Panc1 (cell line): Measurements from ENCODE around the gene CCDC116. TPM values are rescaled to one million over a fixed set of nuclear protein-coding genes. Genes with fewer than 3 reads are reported as not detected.

ENCODE experiments used
- ATAC-seq: fragments of 200-7000 bp; cut with Tn5 transposase; 2 replicates; pipeline ENCODE4 v1.9.1; 2020; ENCODE audit warnings: mild to moderate bottlenecking, moderate library complexity
- BruUV-seq: library from RNA; stranded (reverse); fragments of 400-500 nt; replicated peaks from 2 replicates; lab custom pipeline; 2021; lab: Mats Ljungman, UMichigan
- CTCF ChIA-PET: fragments of 300-600 bp; sonication (Branson Sonifier 250); formaldehyde crosslinking; loops from one replicate; lab custom pipeline; 2022; ENCODE audit warnings: antibody characterized with exemption; lab: Charles Lee
- POLR2A ChIA-PET: fragments of 300-600 bp; sonication (Branson Sonifier 250); formaldehyde crosslinking; loops from one replicate; lab custom pipeline; 2022; ENCODE audit warnings: antibody characterized with exemption; lab: Charles Lee
- DNase-seq: peaks from one replicate; pipeline ENCODE4 v3.0.0-alpha.2; 2010; ENCODE audit warnings: low read depth, low spot score
- H3K27ac ChIP-seq: 2 replicates; pipeline ENCODE4 v1.5.1; 2011; ENCODE audit warnings: mild to moderate bottlenecking, low read length, inconsistent platforms
- H3K27me3 ChIP-seq: fragments of 200-500 bp; sonication (Bioruptor generic); 2 replicates; pipeline ENCODE4 v1.6.0; 2014; ENCODE audit warnings: low read length, inconsistent platforms; ENCODE audit not compliant: control insufficient read depth, insufficient read depth
- H3K36me3 ChIP-seq: fragments of 200-500 bp; sonication (Bioruptor generic); 2 replicates; pipeline ENCODE4 v1.5.1; 2014; ENCODE audit warnings: inconsistent platforms, mild to moderate bottlenecking, low read length, moderate library complexity; ENCODE audit not compliant: control insufficient read depth, insufficient read depth
- H3K4me1 ChIP-seq: 2 replicates; pipeline ENCODE4 v1.5.1; 2011; ENCODE audit warnings: inconsistent platforms, mild to moderate bottlenecking, low read length, moderate library complexity; ENCODE audit not compliant: control insufficient read depth, insufficient read depth
- H3K4me3 ChIP-seq, 2 experiments: 2 replicates each; pipeline ENCODE4 v1.5.1; 2011 to 2012; ENCODE audit warnings: low read depth in 2 of 2, low read length in 2 of 2, mild to moderate bottlenecking in 2 of 2, inconsistent platforms in 1 of 2, moderate library complexity in 1 of 2
- H3K9me3 ChIP-seq: fragments of 200-500 bp; sonication (Bioruptor generic); 2 replicates; pipeline ENCODE4 v1.5.1; 2014; ENCODE audit warnings: low read depth, mild to moderate bottlenecking, inconsistent platforms, low read length, moderate library complexity; ENCODE audit not compliant: control insufficient read depth, insufficient read depth
- CTCF ChIP-seq: fragments of 450-650 bp; IDR thresholded peaks from 2 replicates; pipeline ENCODE4 v1.5.1; 2017; ENCODE audit warnings: mild to moderate bottlenecking
- POLR2AphosphoS5 ChIP-seq: IDR thresholded peaks from 2 replicates; pipeline ENCODE4 v1.6.1; 2012; ENCODE audit warnings: mild to moderate bottlenecking, low read depth, low read length, moderate library complexity
- REST ChIP-seq, 2 experiments: IDR thresholded peaks; 2 replicates each; pipeline ENCODE4 v1.6.1; 2011 to 2012; ENCODE audit warnings: low read depth in 2 of 2, control low read depth in 1 of 2, low read length in 1 of 2, mild to moderate bottlenecking in 1 of 2, moderate library complexity in 1 of 2; ENCODE audit not compliant: insufficient read depth in 1 of 2
- SIN3A ChIP-seq: IDR thresholded peaks from 2 replicates; pipeline ENCODE4 v1.6.1; 2012; ENCODE audit warnings: low read depth, mild to moderate bottlenecking, low read length, moderate library complexity, borderline replicate concordance; ENCODE audit not compliant: insufficient read depth
- TCF7L2 ChIP-seq: IDR thresholded peaks from 2 replicates; pipeline ENCODE4 v1.6.1; 2011; ENCODE audit warnings: mild to moderate bottlenecking, low read depth, low read length, inconsistent platforms
- in situ Hi-C: cut with HindIII; loops from 2 replicates; pipeline ENCODE4 v1.10.0; 2016; ENCODE audit warnings: low sequenced_read_pairs, low pct_unique_long_range_greater_than_20kb
- intact Hi-C: fragments of 100-400 bp; cut with micrococcal nuclease; formaldehyde crosslinking; loops from one replicate; pipeline ENCODE4 v1.10.0; 2022; ENCODE audit not compliant: unreplicated experiment
- total RNA-seq: library from RNA; stranded (reverse); gene quantifications from one replicate; pipeline ENCODE4 v1.2.1, GENCODE V29; 2021; ENCODE audit not compliant: unreplicated experiment

CCDC116 gene
- total RNA-seq, 1 experiment from 2014 or later: not detected

- BruUV-seq: no TSS peak
- POLR2A ChIA-PET: no interaction called here
- no peak for ATAC-seq
Observed at GRCh38 chr22:21683401-21683811, 50.8 kb downstream of the CCDC116 start.

GRCh38 chr22:21684492-21685163, 52.1 kb downstream of the CCDC116 start:
- CTCF ChIA-PET: no interaction called here
- no peak overlapping the region for H3K27ac ChIP-seq
- H3K36me3 ChIP-seq: no peaks in the 10 kb centered on the region

More at GRCh38 chr22:21683401-21683811, 50.8 kb downstream of the CCDC116 start:
- Histone ChIP-seq H3K36me3 (no peaks in the 10 kb centered on the region), H3K27me3 (no peaks in the 10 kb centered on the region), H3K9me3 (no peaks in the 10 kb centered on the region), H3K27ac (no peak overlapping the region), H3K4me3 (no peak overlapping the region), H3K4me1 (no peaks in the 10 kb centered on the region)
- CTCF ChIA-PET: no interaction called here
- no peak for DNase-seq
- no peak for TF ChIP-seq CTCF
- no peak for TF ChIP-seq SIN3A
- no peak for TF ChIP-seq TCF7L2
- TF ChIP-seq REST (IDR thresholded peaks at IDR 0.05; ENCODE audit: insufficient read depth in 1 of 2, low read depth in 2 of 2, low read length in 1 of 2): no peak
- no peak for TF ChIP-seq POLR2AphosphoS5
- intact Hi-C loops: no loop called here
- in situ Hi-C loops: no loop called here

More at GRCh38 chr22:21684492-21685163, 52.1 kb downstream of the CCDC116 start:
- Histone ChIP-seq H3K9me3 (no peaks in the 10 kb centered on the region), H3K4me3 (no peak overlapping the region), H3K27me3 (no peaks in the 10 kb centered on the region), H3K4me1 (no peaks in the 10 kb centered on the region)
- DNase-seq: no peak
- in situ Hi-C loops (no loop called here), intact Hi-C loops (no loop called here)
- no TSS peak for BruUV-seq
- POLR2A ChIA-PET: no interaction called here
- no peak for TF ChIP-seq REST (IDR thresholded peaks at IDR 0.05; ENCODE audit: insufficient read depth in 1 of 2, low read depth in 2 of 2, low read length in 1 of 2)
- TF ChIP-seq POLR2AphosphoS5: no peak
- no peak for TF ChIP-seq SIN3A
- TF ChIP-seq TCF7L2: no peak
- TF ChIP-seq CTCF: no peak
- no peak for ATAC-seq
